Activated CD8-positive, alpha-beta memory T cell treated with anti-CD3 and anti-CD28 coated beads for 4 hours (primary cell): ENCODE data around the gene HSF5.

Experiments used
- DNase-seq, 2 donors: peaks; one replicate each; pipeline ENCODE4 v3.0.0-alpha.2; 2020; ENCODE audit warnings: low read depth in 2 of 2

HSF5 gene

DNA sequence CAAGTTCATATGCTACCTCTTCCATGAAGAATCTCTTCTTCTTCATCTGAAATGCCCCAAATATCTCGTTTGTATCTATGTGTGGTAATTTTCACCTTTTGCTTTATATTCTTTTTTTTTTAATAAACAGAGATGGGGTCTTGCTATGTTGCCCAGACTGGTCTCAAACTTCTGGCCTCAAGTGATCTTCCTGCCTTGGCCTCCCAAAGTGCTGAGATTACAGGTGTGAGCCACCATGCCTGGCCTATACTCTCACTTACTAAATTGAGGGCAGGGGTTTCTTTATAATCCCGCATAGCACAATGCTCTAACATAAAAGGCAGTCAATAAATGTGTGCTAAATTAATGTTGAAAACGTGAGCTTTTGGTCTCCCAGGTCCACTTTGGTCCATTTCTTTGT is 101.5 kb downstream of the HSF5 start:
- no peak for DNase-seq

DNA sequence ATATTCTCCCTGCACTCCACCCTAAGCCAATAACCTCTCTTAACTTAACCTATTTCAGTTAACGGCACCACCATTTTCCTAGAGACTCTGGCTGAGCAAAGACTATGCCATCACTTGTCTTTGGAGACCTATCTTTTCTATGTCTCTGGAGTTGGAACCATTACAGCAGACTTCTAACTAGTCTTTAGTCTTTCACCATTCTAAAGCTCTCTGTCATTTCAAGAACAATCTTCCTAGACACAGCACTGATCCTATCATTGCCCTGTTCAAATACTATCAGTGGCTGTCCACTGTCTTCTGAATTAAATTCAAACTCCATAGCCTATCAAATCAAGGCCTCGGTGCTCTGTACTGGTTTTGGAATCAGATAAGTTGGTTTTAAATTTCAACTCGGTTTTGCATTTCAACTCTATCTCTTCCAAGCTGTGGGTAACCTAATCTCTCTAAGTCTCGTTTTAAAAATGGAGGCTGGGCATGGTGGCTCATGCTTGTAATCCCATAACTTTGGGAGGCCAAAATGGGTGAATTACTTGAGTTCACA is 102.8 kb downstream of the HSF5 start:
- DNase-seq, result no peak

DNA sequence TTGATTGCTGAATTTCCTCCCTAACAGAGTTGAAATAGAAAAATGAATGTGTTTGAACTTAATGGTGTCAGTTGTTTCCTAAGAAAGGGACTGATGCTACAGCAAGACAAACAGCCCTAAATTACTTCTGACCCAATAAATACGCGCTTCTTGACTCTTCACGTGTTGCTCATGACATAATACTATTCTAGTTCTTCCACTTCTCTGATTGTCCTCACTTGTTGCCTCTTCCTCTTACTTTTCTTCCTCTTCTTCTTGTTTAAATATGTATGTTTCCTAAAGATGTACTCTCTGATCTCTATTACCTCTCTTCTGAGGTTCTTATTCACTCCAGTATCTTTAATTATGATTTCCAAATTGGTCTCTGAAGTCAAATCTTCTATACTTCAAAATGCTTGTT is 103.3 kb downstream of the HSF5 start:
- DNase-seq, result no peak

DNA sequence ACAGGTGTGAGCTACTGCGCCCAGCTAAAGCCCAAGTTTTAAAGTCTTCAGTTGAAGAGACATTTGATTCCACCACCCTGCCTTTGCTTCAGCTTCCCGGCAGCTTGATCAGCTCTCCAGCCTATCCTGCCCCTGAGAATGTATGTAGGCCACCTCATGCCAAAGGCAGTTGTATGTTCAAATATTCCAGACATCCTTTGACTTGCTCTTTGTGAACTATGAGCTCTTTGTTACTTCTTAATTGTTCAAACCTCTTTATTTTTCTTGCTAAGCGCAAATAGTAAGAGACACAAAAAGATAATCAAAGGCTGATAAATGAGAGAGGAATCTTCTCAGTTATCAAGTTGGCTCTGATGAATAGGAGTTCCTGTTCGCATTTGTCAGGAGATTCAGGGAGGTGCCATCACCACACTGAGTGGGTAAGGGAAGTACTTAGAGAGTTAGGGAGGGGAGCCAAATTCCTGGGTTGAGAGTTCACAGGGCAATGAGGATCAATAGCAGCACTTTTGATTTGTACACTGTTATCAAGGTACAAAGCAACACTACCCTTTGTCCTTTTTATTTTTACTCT is 104.2 kb downstream of the HSF5 start:
- DNase-seq, result no peak

DNA sequence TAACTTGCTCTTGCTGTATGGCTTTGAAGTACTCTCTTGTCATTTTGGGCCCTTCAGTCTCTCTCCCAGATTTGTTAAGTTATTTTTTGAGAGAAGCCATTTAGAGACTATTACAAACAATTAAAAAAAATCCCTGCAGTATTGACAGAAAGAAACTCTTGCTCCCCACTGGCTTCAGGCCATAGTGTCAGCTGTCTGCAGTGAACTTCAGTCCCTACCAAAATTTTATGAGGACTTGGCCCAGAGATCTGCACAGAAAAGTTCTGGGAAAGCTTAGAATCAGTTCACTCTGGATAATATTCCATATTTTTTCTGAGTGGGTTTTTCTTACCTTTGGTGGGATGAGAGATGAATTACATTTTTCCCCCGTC is 105.4 kb downstream of the HSF5 start:
- no peak for DNase-seq

DNA sequence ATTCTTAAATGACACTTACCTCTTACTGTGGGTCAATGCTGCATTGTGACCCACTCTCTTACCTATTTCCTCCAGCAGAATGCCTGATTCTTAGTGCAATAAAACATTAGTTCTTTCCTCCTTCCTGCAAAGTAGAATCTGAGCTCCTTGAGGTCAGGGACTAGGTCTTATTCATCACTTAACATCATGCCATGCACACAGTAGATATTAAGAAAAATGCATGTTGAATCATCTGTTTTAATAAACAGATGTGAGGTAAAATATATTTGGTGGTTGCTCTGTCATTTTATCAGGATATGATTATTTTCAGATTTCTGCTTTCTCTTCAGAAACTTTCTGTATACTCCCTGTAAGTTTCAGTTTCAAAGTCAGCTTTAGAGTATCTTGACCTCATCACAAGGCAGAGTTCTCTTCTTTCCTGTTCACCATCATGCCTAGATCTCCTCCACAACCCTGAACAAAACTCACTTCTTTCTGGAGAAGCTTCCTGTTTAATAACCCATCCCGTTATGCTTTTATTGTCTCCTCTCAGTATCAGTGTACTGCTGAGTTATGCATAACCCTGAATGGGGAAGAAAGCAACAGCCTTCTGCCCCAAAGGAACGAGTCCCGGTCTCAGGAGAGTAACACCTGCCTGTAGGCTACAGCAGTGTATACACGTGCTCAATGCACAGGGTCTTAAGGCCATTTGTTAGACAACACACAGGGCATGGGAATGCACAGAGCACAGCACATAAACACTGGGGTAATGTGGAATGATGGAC is 105.9 kb downstream of the HSF5 start:
- DNase-seq, result no peak

DNA sequence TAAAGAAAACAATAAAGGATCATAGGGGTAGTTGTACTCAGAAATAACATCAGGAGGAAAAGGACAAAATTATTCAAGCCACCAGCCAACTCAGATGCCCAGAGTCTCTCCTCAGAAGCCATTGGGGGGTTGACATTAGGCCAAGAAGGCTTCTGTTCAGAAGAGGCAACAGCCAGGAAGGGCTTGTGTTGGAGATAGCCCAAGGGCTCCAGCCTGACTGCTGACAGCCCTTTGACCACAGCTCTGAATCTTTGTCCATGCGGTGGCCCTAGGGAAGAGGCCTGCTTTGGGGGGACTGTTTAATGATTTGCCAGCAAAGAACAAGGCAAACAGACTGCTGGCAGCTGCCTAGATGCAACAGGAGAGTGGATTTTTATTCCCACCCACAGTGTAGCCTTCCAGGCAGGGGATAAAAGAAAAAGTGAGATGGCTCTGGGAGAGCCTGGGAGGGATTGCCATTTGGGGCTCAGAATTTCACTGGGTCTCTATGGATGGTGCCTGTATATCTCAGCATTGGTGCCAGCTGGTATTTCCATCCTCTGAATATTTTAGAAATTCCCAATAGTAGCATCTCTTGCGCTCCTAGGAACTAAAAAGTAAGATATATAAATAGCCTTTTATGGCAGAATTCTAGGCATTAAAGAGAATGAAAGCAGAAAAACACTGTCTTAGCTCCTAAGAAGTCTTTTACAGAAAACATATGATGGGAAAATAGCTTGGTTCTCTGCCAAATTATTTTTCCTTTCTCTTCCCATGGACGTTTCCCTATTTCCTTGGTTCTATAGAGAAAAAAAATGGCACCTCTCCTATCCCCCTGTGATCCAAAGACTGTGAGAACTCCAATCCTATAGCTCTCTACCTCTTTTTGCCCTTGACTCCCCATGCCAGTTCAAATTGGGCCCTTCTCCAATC is 106.8 kb downstream of the HSF5 start:
- DNase-seq, result no peak

DNA sequence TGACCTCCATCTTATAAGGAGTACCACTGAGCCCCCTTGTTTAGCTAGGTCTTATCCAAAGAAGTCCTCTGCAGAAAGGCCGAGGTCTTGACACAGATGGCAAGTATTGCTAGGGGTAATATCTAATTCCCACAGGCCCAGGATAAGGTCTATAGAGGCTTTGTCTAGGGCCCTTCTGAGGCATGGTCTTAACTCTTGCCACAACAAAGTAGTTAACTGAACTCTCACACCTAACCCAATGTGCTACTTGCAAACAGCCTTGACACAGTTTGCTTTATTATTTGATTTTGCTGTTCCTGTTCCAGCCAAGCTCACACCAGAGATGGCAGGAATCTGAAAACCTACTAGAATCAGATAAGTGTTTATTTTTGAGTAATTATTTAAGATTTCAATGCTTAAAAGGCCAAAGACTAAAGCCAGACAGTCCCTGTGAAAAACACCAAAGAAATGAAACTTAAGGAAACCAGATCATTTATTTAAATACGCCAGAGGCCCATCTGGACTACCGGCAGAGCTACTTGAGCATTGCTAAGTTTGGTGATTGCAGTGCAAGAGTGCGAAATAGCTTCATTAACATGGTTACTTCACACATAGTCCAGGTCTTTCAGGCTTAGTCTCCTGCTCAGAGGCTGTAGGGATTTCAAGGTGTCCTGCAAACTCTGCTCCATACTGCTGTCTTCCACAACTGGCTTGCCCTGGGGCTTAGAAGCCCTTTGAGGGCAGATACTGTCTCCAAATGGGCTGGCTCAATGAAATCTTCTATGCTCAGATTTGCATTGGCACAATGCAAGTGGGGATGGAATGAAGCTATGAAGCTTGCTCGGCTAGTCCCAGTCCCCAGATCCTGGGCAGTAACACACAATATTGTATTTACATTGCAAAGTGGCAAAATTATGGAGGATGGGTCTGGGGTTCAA is 107.7 kb downstream of the HSF5 start:
- DNase-seq, result no peak

DNA sequence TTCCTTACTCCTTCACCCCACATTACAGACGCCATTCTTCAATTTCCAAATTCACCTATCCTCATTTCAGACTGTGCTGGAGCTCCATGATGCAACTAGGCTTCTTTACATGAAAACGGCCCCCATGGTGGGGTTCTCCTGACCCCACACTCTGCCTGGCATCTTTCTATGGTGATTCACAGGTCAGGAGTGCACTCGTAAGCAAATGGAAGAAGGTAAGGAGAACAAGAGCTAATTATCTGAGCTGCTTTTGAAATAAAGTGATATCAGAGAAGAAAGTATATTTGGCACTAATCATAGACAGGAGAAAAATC is 108.7 kb downstream of the HSF5 start:
- DNase-seq, result no peak

DNA sequence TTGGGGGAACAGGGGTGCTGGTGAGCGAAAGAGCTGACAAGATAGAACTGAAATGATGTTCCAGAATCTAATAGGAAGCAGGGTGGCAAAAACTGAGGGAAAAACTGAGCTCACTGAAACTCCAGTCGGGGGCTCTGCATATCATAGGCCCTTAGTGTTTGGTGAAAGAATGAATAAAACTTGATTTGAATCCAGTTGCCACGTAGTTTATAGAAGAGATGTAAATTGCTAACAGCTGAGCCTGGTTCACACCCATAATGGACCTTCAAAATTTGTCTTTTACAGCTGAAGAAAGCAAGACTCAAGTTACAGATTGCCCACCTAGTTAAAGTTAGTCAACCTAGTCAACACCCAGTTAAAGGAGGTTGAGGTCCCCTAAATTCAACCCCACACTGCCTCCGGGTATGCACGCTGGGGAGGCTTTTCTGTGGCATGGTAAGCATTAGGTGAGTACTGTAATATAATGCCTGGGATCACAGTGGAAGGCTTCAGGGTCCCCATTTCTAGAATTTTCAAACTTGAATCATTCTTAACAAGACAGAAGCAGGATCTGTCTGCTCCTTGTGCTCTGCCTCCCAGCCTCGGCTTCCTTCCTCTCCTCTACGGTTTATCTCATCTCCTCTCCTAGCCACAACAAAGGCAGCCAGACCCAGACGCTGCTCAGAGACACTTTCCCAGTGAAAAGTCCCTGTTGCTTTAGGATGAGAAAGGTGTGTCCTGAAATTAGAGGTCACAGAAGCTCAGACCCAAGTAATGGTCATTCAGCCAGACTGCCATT is 109.3 kb downstream of the HSF5 start:
- DNase-seq, result no peak

DNA sequence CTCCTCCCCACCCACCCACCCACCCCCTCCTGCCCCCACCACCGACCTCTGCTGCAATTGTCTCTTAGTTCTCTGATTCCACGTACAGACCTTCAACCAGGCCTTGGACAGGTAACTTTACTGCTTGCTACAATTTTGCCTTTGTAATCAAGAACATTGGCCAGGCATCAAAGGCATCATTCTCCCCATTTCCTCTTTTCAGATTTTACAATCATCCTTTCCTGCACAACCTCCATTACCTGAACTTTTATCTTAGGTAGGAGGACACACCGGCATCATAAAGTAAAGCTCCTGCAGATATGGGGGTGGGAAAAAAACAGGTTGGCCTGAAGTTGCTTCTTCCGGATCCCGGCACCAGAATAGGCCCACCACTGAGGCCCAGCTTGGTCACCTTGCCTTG is 110.5 kb downstream of the HSF5 start:
- DNase-seq, result no peak

DNA sequence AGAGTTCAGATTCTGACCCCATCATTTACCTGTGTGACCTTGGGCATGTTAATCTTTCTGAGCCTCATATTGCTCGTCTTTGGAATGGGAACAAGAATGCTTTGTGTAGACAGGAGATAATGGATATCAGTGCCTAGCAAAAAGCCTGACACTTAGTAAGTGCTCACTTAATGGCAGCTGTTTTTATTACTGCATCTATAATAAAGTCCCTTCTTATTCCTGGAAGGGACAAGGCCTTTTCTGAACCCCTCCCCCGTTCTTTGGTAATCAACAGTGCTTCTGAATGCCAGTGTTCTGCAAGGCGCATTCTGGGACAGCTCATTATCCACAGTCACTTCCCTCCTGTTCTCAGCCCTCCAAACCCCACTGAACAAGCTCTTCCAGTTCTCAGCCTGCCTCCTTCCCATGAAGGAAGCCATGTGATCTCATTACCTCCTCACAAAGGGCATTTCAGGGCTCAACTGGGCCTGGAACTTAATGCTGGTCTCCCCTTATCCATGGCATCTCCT is 111.1 kb downstream of the HSF5 start:
- DNase-seq, result no peak

DNA sequence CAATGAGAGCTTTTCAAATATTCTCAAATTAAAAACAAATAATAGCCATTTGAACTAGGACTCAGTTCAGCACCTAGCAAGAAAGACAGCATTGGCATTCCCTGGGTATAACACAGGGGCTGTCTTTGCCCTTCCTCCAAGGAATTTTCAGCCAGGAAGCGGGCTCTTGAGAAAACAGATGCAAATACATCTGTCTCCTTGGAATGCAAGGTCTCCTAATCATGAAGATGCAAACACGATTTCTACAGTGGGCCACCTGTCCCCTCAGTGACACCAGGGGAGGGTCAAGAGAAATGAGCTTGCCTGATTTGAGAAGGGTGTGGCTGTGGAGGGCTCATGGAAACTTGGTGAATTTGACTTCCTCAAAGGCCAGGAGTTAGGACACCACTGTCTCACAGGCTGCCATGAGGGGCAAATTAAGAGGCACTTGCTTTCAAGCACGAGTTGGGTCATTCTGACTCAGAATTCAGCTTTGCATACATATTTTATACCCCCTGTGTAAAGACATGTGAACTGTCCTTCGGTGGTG is 111.7 kb downstream of the HSF5 start:
- DNase-seq, result no peak

DNA sequence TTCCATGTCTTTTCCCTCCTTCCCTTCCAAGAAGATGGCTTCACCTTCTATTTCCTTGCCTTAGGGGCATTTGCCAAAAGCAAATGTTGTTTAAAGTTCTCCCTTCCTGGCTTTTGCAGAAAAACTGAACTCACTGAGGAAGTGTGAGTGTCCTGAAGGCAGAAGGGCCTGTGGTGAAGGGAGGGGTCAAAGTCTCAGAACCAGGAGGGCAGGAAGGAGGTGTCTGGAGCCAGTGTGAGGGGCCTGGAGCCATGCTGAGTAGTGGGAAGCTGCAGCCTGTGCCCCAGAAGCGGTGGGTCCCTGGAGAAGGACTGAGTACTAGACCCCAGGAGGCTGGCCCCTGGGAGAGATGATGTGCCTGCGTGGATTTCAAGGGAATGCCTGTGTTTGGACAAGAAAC is 112.4 kb downstream of the HSF5 start:
- no peak for DNase-seq

DNA sequence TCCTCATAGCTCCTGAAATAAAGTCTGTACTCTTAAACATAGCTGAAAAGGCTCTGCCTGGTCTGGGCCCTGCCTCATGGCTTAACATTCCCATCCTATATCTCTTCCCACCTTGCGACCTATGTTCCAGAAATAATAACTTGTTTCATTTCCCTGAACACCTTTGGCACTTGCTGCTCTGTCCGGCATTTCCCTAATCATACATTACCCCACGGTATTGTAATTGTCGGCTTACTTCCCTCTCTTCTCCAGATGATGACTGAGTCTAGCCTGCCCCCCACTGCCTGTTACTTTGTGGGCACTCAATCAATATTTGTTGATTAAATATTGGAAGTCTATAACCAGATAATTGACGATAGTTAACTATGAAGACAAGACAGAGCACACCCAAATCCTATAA is 113.0 kb downstream of the HSF5 start:
- DNase-seq, result no peak

DNA sequence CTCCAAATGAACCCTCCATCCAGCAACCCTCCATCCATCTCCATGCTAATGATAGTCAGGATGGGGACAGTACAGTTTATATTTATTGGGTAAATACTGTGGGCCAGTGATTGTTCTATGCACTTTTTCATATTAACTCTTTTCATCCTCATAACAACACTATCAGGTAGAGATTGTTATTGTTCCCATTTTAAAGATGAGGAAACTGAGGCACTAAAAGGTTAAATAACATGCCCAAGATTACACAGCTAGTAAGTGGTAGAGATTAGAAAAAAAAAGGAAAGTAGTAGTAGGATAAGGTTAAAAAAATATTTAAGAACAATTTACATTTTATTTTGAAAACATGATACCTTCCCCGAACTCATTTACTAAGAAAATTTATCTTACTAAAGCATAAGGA is 114.3 kb downstream of the HSF5 start:
- no peak for DNase-seq

DNA sequence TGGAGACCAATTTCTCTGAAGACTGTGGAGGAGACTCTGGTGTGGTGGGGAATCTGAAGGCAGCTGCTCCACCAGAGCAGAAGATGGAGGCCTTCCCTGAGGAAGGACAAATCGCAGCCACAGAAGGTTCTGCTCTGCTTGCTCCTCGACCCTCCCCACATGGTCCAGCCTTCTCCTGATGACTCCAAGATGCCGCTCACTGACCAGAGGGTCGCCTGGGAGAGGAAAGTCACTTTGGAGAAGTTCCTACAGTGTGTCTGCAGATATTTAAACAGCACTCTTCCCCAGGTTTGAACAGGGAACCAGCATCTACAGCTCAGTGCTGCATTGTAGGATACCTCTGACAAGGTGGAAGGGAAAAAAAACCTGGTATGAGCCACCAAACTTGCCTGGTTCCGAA is 115.2 kb downstream of the HSF5 start:
- no peak for DNase-seq

DNA sequence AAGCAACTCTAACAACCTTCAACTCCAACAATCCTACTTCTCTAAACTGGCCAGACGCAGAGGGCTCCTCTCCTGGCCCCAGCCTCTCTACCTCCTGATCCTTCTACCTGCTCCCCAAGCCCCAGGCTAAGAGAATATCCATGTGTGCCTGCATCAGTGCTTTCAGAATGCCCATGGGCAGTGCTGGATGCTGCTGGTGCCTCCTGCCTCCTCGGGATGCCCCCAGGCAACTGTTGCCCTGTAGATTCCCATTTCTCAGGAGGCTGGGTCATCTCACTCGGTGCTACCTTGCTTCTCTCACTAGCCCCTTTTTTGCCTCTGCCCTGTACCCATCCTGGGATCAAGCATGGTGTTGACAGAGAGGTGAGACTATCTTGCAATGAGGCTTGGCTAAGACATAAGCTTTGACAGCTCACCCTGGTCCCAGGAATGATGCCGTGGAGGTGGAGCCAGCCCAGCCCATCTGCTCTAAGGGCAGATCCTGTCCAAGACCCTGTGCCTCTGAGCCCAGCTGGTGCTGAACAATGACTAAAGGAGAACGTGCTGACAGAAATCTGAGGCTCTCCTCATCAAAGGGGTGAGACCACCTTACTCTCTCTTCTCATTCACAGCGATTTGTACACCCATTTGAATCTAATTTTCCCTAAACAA is 116.8 kb downstream of the HSF5 start:
- DNase-seq, result no peak

DNA sequence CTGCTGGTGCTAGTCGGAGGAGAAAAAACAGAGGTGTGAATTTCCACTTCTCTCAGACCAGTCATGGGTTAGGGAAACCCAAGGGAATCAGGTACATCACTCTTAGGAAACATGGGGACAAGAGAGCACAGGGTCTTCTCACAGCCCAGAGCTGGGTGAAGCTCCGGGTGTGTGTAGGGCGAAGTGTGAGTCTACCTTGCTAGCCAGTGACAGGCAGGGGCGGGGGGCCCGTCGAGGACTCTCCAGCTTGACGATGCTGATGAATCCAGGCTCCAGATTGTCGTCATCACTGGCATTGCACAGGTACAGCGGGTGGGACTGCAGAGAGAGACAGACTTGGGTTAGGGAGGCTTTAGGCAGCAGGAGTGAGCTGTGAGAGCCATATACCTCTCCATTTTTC is 117.5 kb downstream of the HSF5 start:
- no peak for DNase-seq

DNA sequence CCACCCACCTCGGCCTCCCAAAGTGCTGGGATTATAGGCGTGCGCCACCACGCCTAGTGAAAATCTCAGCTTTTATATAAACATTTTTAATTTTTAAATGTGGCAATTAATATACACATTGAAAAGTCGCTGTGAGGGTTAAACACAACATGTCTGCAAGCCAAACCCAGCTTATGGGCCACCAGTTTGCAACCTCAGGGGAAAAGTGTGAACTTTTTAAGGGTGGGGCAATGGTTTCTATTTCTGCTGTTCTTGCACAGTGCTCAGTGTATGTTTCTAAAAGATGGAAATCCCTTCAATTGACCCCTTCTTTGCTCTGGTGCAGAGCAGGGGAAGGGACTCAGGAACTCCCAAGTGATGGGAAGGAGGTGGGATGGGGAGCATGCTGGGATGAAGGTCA is 117.9 kb downstream of the HSF5 start:
- no peak for DNase-seq
